ENCODE measurements around the gene MYBPH. TPM values are rescaled to one million over a fixed set of nuclear protein-coding genes. Genes with fewer than 3 reads are reported as not detected.

MYBPH gene
- total RNA-seq, 2 donors from 2014 or later: not detected

GRCh38 chr1:203163891-203164635 is 11.6 kb downstream of the MYBPH start:
- intact Hi-C loops (cut with DNase I): no loop called here
- Histone ChIP-seq H3K9ac (ENCODE audit: low read depth in 2 of 2, low read length in 2 of 2) (no peak overlapping the region), H3K36me3 (no peaks in the 10 kb centered on the region), H3K9me3 (no peaks in the 10 kb centered on the region), H3K27ac (no peak overlapping the region), H3K27me3 (no peaks in the 10 kb centered on the region), H3K4me1 (no peaks in the 10 kb centered on the region), H3K4me3 (no peak overlapping the region)
- no peak for DNase-seq
- no peak for TF ChIP-seq CTCF (IDR thresholded peaks at IDR 0.05)

- Histone ChIP-seq H3K4me3 (no peak overlapping the region), H3K36me3 (no peaks in the 10 kb centered on the region), H3K27ac (no peak overlapping the region), H3K27me3 (no peaks in the 10 kb centered on the region), H3K9ac (ENCODE audit: low read depth in 2 of 2, low read length in 2 of 2) (no peak overlapping the region), H3K9me3 (no peaks in the 10 kb centered on the region), H3K4me1 (no peaks in the 10 kb centered on the region)
- intact Hi-C loops (cut with DNase I): no loop called here
- DNase-seq: no peak
- no peak for TF ChIP-seq CTCF (IDR thresholded peaks at IDR 0.05)
Measured at GRCh38 chr1:203162403-203162802, 13.2 kb downstream of the MYBPH start.

- Histone ChIP-seq H3K27ac (no peak overlapping the region), H3K9me3 (no peaks in the 10 kb centered on the region), H3K4me1 (no peaks in the 10 kb centered on the region), H3K9ac (ENCODE audit: low read depth in 2 of 2, low read length in 2 of 2) (no peak overlapping the region), H3K4me3 (no peak overlapping the region), H3K36me3 (no peaks in the 10 kb centered on the region), H3K27me3 (no peaks in the 10 kb centered on the region)
- DNase-seq: no peak
- TF ChIP-seq CTCF (IDR thresholded peaks at IDR 0.05): no peak
- intact Hi-C loops (cut with DNase I): no loop called here
Measured at GRCh38 chr1:203161703-203162102, 13.9 kb downstream of the MYBPH start.

- TF ChIP-seq CTCF (IDR thresholded peaks at IDR 0.05): no peak
- no peaks in the 10 kb centered on the region for H3K4me1 ChIP-seq
- no peak overlapping the region for H3K9ac ChIP-seq (ENCODE audit: low read depth in 2 of 2, low read length in 2 of 2)
- H3K4me3 ChIP-seq: no peak overlapping the region
- no peak for DNase-seq
- no peaks in the 10 kb centered on the region for H3K36me3 ChIP-seq
- H3K27ac ChIP-seq: no peak overlapping the region
- H3K9me3 ChIP-seq: no peaks in the 10 kb centered on the region
- no peaks in the 10 kb centered on the region for H3K27me3 ChIP-seq
- intact Hi-C loops (cut with DNase I): no loop called here
Measured at GRCh38 chr1:203161175-203161574, 14.5 kb downstream of the MYBPH start.

GRCh38 chr1:203159844-203160243 is 15.8 kb downstream of the MYBPH start:
- Histone ChIP-seq H3K9me3 (no peaks in the 10 kb centered on the region), H3K27me3 (no peaks in the 10 kb centered on the region), H3K36me3 (no peaks in the 10 kb centered on the region), H3K4me3 (no peak overlapping the region), H3K9ac (ENCODE audit: low read depth in 2 of 2, low read length in 2 of 2) (no peak overlapping the region), H3K27ac (no peak overlapping the region), H3K4me1 (no peaks in the 10 kb centered on the region)
- no peak for TF ChIP-seq CTCF (IDR thresholded peaks at IDR 0.05)
- intact Hi-C loops (cut with DNase I): no loop called here
- DNase-seq: no peak
